Upper lobe of left lung (tissue), 4 donors: Measurements from ENCODE around the gene TMEM87A.

Experiments used
- POLR2A ChIP-seq, 4 donors: fragments of 450-650 bp; IDR thresholded peaks; one replicate each; pipeline ENCODE4 v1.5.1; 2016 to 2017; ENCODE audit warnings: antibody characterized with exemption in 4 of 4, mild to moderate bottlenecking in 2 of 4
- POLR2AphosphoS5 ChIP-seq, 2 donors: sonication (generic); formaldehyde crosslinking; IDR thresholded peaks; one replicate each; pipeline ENCODE4 v1.5.1; 2017; ENCODE audit warnings: antibody characterized with exemption in 2 of 2
- TF ChIP-seq, protein P1 (sequence below), 6 experiments: fragments of 450-650 bp in 4 of 6; fragments of 200-600 bp in 2 of 6; sonication (generic) in 2 of 6; IDR thresholded peaks; one replicate each; pipeline ENCODE4 v1.5.1; 2016 to 2019; ENCODE audit warnings: antibody characterized with exemption in 6 of 6

DNA sequence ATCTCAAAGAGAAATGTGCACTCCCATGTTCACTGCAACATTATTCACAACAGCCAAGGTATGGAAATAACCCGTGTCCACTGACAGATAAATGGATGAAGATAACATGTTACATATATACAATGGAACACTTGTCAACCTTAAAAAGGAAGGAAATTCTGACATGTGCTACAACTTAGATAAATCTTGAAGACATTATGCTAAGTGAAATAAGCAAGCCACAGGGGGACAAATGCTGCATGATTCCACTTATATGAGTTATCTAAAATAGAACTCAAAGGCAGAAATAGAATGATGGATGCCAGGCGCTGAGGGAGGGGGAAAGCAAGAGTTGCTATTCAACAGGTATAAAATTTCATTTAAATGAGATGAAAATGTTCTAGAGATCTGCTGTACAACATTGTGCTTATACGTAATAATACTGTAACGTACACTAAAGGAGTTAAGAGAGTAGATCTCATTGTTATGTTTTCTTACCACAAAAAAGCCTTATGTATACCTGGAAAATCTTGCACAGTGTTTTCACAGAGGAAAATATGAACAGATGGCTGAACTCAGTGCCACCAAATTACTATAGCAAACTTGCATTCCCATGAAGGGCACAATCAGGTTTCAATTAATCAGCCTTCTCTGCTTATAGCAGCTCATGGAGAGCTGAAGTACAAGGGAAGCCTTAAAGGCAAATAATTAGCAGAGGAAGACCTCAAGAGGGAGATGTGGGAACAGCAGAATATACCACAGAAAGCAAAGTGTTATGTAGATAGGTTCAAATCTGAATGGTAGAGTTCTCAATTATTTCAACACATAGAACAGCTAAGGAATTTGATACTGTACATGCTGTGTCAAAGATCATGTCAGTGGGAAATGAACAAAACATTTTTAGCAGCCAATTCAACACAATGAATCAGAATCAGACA, 57.1 kb downstream of the TMEM87A start:
- TF ChIP-seq POLR2A (IDR thresholded peaks at IDR 0.05) (no peak), POLR2AphosphoS5 (IDR thresholded peaks at IDR 0.05) (no peak)
- TF ChIP-seq, protein P1, sequence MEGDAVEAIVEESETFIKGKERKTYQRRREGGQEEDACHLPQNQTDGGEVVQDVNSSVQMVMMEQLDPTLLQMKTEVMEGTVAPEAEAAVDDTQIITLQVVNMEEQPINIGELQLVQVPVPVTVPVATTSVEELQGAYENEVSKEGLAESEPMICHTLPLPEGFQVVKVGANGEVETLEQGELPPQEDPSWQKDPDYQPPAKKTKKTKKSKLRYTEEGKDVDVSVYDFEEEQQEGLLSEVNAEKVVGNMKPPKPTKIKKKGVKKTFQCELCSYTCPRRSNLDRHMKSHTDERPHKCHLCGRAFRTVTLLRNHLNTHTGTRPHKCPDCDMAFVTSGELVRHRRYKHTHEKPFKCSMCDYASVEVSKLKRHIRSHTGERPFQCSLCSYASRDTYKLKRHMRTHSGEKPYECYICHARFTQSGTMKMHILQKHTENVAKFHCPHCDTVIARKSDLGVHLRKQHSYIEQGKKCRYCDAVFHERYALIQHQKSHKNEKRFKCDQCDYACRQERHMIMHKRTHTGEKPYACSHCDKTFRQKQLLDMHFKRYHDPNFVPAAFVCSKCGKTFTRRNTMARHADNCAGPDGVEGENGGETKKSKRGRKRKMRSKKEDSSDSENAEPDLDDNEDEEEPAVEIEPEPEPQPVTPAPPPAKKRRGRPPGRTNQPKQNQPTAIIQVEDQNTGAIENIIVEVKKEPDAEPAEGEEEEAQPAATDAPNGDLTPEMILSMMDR (IDR thresholded peaks at IDR 0.05) = no peak
